NCI-H2029 treated with DMSO at 0.1 percent for 48 hours (cell line): ENCODE data around the gene LIPC.

Experiments used
- DNase-seq: peaks from one replicate; lab custom pipeline; 2025; lab: John Stamatoyannopoulos, UW

The LIPC gene

DNA sequence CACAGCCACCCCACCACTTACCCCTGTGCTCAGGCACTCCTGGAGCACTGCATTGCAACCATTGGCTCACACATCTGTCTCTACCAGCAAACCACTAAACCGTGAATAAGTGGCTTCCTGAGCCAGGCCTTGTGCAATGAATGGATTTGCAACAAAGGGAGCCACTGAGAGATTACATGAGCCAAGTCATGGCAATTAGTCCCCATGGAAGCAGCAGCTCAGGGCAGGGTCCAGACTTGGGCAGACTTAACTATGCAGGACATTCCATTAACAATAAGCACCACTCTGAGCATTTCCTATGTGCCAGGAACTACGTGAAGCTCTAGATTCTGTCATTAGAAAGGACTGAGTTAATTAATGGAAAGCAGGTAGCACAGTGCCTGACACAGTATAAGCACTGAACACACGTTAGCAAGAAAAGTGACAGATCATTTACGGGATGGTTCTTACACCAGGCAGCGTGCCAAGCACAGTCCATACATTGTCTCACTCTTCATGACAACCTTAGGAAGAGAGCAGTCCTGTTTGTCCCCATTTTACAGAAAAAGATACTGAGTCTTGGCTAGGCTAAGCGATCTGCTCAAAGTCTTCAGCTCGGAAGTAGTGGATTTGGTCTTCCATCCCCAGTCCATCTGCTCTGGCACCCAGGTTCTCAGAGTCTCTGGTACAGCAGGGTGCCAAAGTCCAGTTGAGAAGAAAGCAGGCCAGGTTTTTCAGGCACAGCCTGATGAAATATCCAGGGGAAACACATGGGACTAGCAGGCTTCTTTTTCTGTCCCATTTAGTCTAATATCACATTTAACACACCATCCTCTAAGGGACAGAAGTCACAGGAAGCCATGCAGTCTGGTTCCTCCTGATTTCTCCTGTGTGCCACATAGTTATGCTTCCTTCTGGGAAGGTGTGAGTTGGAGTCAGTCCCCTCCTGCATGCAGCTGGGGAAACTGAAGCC is 44.1 kb downstream of the LIPC start:
- peak; percentile 75 for DNase-seq

DNA sequence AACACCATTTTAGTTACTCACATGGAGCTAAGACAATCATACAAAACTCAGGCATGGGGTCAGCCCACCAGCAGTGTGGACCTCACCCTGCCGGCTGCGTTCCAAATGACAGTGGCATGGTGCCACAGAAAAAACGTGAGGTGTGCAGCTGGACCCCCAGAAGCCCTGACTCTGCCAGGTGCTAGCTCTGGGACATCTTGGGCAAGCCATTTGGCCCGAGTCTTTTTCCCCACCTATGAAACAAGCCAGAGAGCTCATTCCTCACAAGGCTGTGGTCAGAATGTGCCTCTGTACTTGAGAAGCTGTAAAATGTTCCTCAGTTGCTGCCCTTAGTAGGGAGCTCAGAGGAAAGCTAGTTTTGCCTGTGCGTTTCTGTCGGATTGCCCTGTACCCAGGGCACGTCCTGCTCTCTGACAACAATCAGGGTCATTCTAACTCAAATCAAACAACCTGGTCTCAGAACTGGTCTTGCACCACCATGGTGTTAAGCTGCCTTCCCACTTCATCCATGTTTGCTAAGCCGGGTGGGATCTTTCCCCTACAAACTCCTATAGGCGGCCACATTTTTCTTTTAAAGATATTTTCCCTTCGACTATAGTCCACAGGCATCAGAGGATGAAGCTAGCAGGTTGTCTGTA is 44.9 kb downstream of the LIPC start:
- no peak for DNase-seq

- DNase-seq, result no peak
Observed at GRCh38 chr15:58477170-58477569, 45.4 kb downstream of the LIPC start.

GRCh38 chr15:58478035-58478434 is 46.2 kb downstream of the LIPC start:
- DNase-seq, result no peak

DNA sequence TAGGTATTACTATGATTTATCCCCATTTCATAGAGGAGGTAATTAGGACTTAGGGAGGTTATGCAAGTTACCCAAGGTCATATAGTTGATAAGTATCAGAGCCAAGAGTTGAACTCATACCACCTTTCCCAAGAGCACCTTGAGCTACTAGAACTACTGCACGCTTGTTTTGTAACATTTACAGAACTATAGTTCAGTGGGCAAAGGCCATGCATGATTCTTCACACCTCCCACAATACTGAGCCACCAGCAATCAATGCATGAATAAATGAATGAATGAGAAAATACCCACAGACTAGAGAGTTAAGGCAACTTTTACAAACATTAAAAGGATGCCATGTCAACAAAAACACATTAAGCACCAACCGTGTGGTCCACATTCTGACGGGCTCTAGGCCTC is 46.8 kb downstream of the LIPC start:
- no peak for DNase-seq

DNA sequence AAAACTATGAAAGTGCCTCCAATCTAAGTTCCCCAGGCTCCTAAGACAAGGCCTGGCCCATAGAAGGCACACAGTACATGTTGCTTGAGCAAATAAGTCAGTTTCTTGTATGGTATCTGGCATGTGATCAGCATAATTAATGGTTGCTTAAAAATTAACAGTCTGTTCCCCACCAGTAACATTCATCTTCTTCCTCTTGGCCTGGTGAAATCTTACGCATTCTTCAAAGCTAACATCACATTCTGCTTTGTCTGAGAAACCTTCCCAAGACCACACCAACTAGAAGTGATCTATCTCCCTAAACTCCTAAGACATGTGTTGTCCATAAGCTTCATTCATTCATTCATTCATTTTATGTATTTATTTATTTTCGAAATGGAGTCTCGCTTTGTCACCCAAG is 48.1 kb downstream of the LIPC start:
- no peak for DNase-seq

GRCh38 chr15:58483376-58483775 is 51.6 kb downstream of the LIPC start:
- DNase-seq, result no peak

- no peak for DNase-seq
Observed at GRCh38 chr15:58484791-58485600, 53.2 kb downstream of the LIPC start.

- no peak for DNase-seq
Observed at GRCh38 chr15:58486062-58486461, 54.3 kb downstream of the LIPC start.

DNA sequence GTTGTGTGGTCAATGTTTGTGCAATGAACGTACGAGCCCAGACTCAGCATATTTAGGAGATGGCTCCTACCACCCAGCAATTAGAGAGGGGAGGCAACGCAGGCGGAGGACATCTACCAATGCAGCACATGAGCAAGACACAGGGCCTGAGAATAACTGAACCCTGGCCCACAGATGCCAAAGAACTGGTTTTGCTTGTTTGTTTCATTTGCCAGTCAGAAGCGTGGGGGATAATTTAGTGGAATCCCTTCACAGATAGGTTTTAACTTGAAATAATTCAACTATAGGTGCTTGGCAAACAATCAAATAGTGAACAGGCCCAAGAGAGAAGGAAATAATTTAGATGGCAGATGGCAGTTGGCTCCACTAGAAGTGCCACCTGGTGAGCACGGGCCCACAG is 54.8 kb downstream of the LIPC start:
- DNase-seq, result no peak

DNA sequence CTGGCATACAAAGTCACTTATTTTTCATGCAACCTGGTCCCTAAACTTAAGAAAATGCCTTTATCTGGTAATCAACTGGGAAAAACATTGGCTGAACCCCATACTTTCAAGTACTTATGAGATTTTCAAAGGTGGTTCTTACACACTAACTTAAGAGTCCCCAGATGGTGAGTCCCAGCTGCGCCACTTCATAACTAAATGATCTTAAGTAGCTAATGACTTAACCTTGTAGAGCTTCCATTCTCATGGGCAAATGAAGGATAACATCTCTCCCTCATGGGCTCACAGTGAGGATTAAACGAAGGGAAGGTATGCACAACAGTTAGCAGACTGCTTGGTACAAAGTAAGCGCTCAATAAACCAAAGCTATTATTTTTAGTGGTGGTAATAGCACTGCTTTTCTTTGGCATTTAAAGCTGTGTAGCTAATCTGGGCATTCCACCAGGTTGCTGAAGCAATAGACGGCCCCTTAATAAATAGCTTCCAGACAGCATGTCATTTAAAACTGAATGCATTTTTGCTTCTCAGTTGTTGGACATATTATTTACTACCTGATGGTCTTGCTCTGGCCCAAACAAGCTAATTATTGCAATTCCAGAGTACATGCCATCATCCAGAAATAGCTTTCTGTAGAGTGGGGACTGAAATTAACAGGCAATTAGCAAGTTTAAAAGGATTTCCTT is 55.4 kb downstream of the LIPC start:
- DNase-seq, result no peak

DNA sequence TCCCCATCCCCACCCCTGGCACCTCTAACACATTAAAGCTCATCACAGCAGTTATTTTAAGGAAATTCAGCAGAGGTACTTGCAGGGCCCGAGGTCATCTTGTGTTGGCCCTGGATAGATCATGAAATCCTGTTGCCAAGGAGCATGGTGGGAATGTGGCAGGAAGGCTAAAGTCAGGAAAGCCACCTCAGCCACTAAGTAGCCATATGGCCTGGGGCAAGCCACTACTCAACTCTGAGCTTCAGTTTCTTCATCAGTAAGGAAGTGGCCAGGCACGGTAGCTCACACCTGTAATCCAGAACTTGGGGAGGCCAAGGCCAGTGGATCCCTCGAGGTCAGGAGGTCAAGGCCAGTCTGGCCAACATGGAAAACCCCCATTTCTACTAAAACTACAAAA is 55.9 kb downstream of the LIPC start:
- DNase-seq, result no peak

- DNase-seq, result no peak
Observed at GRCh38 chr15:58489289-58490085, 57.7 kb downstream of the LIPC start.

GRCh38 chr15:58490086-58490887 is 58.5 kb downstream of the LIPC start:
- no peak for DNase-seq

DNA sequence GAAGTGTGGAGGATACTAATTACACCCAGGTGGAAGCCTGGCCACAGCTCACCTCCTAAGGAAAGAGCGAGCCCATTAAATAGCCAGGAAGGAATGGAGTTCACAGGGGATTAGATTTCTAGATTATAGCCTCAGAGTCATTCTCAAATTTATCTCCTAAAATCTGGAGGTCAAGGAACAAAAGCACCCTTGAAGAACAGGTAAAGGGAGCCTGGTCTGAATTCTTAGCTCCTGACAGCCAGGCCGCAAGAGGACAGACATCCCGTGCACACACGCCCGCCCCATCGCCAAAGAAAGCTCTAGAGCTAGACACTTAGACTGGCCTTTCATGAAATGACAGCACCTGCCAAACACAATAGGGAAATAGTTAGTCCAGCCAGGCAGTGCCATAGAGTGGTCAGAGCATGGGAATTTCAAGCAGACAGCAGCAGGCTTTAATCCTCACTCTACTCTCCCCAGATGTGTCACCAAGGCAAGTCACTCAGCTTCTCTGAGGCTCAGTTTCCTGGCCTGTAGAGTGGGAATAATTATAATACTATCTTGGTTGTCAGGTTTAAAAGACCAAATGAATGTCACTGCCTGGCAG is 59.2 kb downstream of the LIPC start:
- DNase-seq, result no peak

- no peak for DNase-seq
Observed at GRCh38 chr15:58491499-58492202, 59.9 kb downstream of the LIPC start.

GRCh38 chr15:58492661-58493397 is 61.0 kb downstream of the LIPC start:
- DNase-seq, result no peak

DNA sequence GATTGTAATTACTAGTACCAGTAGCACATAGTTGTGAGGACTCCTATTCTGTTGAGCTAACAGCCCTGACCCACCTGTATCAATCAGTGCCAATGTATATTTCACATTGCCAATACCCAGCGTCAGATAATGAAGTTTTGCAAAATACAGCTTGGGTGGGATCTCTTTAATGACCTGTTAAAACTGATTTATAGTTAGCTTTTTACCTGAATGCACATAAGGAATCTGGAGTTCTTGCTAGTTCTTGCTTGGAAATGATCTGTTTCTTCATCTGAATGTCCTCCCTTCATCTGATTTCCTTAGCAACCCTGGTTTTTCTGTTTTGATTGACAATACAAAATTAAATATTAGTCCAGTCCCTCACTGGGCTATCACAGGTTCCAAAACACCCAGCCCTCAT is 62.8 kb downstream of the LIPC start:
- no peak for DNase-seq
